IMR-90 (cell line): Measurements from ENCODE around the gene MARCHF2. TPM values are rescaled to one million over a fixed set of nuclear protein-coding genes. Genes with fewer than 3 reads are reported as not detected.

Source experiments
- ATAC-seq: fragments of 200-7000 bp; cut with Tn5 transposase; 2 replicates; pipeline ENCODE4 v1.9.1; 2020; ENCODE audit warnings: low read depth, mild to moderate bottlenecking, moderate library complexity
- BruUV-seq: library from RNA; stranded (reverse); fragments of 400-500 nt; replicated peaks from 2 replicates; lab custom pipeline; 2021; lab: Mats Ljungman, UMichigan
- CTCF ChIA-PET: fragments of 300-600 bp; formaldehyde crosslinking; extraction: SDS; loops from one replicate; lab custom pipeline; 2021; ENCODE audit warnings: antibody characterized with exemption; lab: Yijun Ruan, JAX
- POLR2A ChIA-PET: fragments of 300-600 bp; sonication (Branson Sonifier 250); formaldehyde crosslinking; loops from one replicate; lab custom pipeline; 2022; ENCODE audit warnings: antibody characterized with exemption; ENCODE audit not compliant: unreplicated experiment; lab: Charles Lee
- DNase-seq: peaks from one replicate; pipeline ENCODE4 v3.0.0; 2013
- H2AFZ ChIP-seq: replicated peaks from 2 replicates; pipeline ENCODE3; 2013; ENCODE audit warnings: low read length, mild to moderate bottlenecking; ENCODE audit not compliant: poor library complexity
- H2AK5ac ChIP-seq: 2 replicates; pipeline ENCODE4 v1.6.1; 2013; ENCODE audit warnings: low read depth, low read length, inconsistent platforms
- H2AK9ac ChIP-seq: replicated peaks from 2 replicates; pipeline ENCODE3; 2013; ENCODE audit warnings: mild to moderate bottlenecking, low read depth, low read length, moderate library complexity; ENCODE audit not compliant: poor library complexity
- H2BK120ac ChIP-seq: 2 replicates; pipeline ENCODE4 v1.6.1; 2013; ENCODE audit warnings: low read depth, low read length, inconsistent platforms
- H2BK15ac ChIP-seq: 3 replicates; pipeline ENCODE4 v1.6.1; 2013; ENCODE audit warnings: low read depth, low read length, inconsistent platforms
- H2BK20ac ChIP-seq: 2 replicates; pipeline ENCODE4 v1.6.1; 2013; ENCODE audit warnings: low read depth, mild to moderate bottlenecking, inconsistent platforms, low read length, moderate library complexity
- H2BK5ac ChIP-seq: 2 replicates; pipeline ENCODE4 v1.6.1; 2013; ENCODE audit warnings: mild to moderate bottlenecking, low read depth, low read length, inconsistent platforms; ENCODE audit not compliant: poor library complexity, severe bottlenecking
- H3K14ac ChIP-seq: replicated peaks from 2 replicates; pipeline ENCODE4 v1.6.1; 2013; ENCODE audit warnings: low read depth, low read length, inconsistent platforms
- H3K18ac ChIP-seq: 2 replicates; pipeline ENCODE4 v1.6.1; 2013; ENCODE audit warnings: low read depth, low read length, control low read depth
- H3K23ac ChIP-seq: 2 replicates; pipeline ENCODE4 v1.6.1; 2013; ENCODE audit warnings: low read depth, low read length, inconsistent platforms
- H3K27ac ChIP-seq: 2 replicates; pipeline ENCODE4 v1.5.1; 2013; ENCODE audit warnings: mild to moderate bottlenecking, control low read depth, low read length; ENCODE audit not compliant: insufficient read depth
- H3K27me3 ChIP-seq: 2 replicates; pipeline ENCODE4 v1.6.1; 2013; ENCODE audit warnings: low read length; ENCODE audit not compliant: control insufficient read depth, insufficient read depth
- H3K36me3 ChIP-seq: 2 replicates; pipeline ENCODE4 v1.6.1; 2013; ENCODE audit warnings: low read length, mixed read lengths; ENCODE audit not compliant: control insufficient read depth, insufficient read depth
- H3K4ac ChIP-seq: 2 replicates; pipeline ENCODE4 v1.6.1; 2013; ENCODE audit warnings: low read depth, low read length, inconsistent platforms
- H3K4me1 ChIP-seq: 2 replicates; pipeline ENCODE4 v1.6.1; 2013; ENCODE audit warnings: low read length, mixed read lengths; ENCODE audit not compliant: control insufficient read depth, insufficient read depth
- H3K4me2 ChIP-seq: 2 replicates; pipeline ENCODE4 v1.6.1; 2013; ENCODE audit warnings: low read depth, mild to moderate bottlenecking, control low read depth, low read length, moderate library complexity
- H3K4me3 ChIP-seq: 2 replicates; pipeline ENCODE4 v1.5.1; 2013; ENCODE audit warnings: low read depth, mild to moderate bottlenecking, control low read depth, low read length, moderate library complexity; ENCODE audit not compliant: insufficient read depth
- H3K56ac ChIP-seq: 2 replicates; pipeline ENCODE4 v1.6.1; 2013; ENCODE audit warnings: low read length, inconsistent platforms; ENCODE audit not compliant: insufficient read depth; ENCODE audit errors: extremely low read depth
- H3K79me1 ChIP-seq, 2 experiments: 2 replicates each; pipeline ENCODE4 v1.6.1; 2013; ENCODE audit warnings: low read length in 2 of 2, inconsistent platforms in 1 of 2, low read depth in 1 of 2
- H3K9ac ChIP-seq: 2 replicates; pipeline ENCODE4 v1.6.1; 2013; ENCODE audit warnings: low read depth, low read length, control low read depth
- H3K9me1 ChIP-seq: 2 replicates; pipeline ENCODE4 v1.6.1; 2013; ENCODE audit warnings: low read length, inconsistent platforms; ENCODE audit not compliant: insufficient read depth
- H3K9me3 ChIP-seq: 2 replicates; pipeline ENCODE4 v1.6.1; 2013; ENCODE audit warnings: low read length; ENCODE audit not compliant: control insufficient read depth, insufficient read depth
- H4K20me1 ChIP-seq: 2 replicates; pipeline ENCODE4 v1.6.1; 2013; ENCODE audit warnings: low read length, inconsistent platforms; ENCODE audit not compliant: insufficient read depth
- H4K5ac ChIP-seq: 2 replicates; pipeline ENCODE4 v1.6.1; 2013; ENCODE audit warnings: mild to moderate bottlenecking, low read depth, low read length, control low read depth
- H4K8ac ChIP-seq, 2 experiments: 2 replicates each; pipeline ENCODE4 v1.6.1; 2013; ENCODE audit warnings: low read depth in 2 of 2, low read length in 2 of 2, control low read depth in 1 of 2, inconsistent platforms in 1 of 2
- H4K91ac ChIP-seq: 2 replicates; pipeline ENCODE4 v1.6.1; 2013; ENCODE audit warnings: low read depth, low read length, inconsistent platforms; ENCODE audit not compliant: insufficient read depth
- BHLHE40 ChIP-seq: fragments of 150-350 bp; IDR thresholded peaks from 2 replicates; pipeline ENCODE4 v1.6.1; 2016; ENCODE audit warnings: mild to moderate bottlenecking, low read depth, low read length
- CEBPB ChIP-seq: IDR thresholded peaks from 2 replicates; pipeline ENCODE4 v1.6.1; 2012; ENCODE audit warnings: low read depth, low read length, improper control_type of control experiment
- CHD1 ChIP-seq: IDR thresholded peaks from 2 replicates; pipeline ENCODE4 v1.6.1; 2012; ENCODE audit warnings: low read depth, low read length, improper control_type of control experiment
- CTCF ChIP-seq: conservative IDR thresholded peaks from 2 replicates; pipeline ENCODE4 v1.5.1; 2012; ENCODE audit warnings: mild to moderate bottlenecking, low read depth, low read length, improper control_type of control experiment
- ELK1 ChIP-seq: fragments of 150-350 bp; IDR thresholded peaks from 2 replicates; pipeline ENCODE4 v1.6.1; 2016; ENCODE audit warnings: low read depth, mild to moderate bottlenecking, low read length, moderate library complexity, borderline replicate concordance
- FOS ChIP-seq: fragments of 150-350 bp; IDR thresholded peaks from 2 replicates; pipeline ENCODE4 v1.6.1; 2016; ENCODE audit warnings: low read depth, low read length
- MAFK ChIP-seq: IDR thresholded peaks from 2 replicates; pipeline ENCODE4 v1.6.1; 2012; ENCODE audit warnings: low read depth, low read length, improper control_type of control experiment
- MAZ ChIP-seq: IDR thresholded peaks from 2 replicates; pipeline ENCODE4 v1.6.1; 2012; ENCODE audit warnings: low read depth, mild to moderate bottlenecking, low read length, improper control_type of control experiment, moderate library complexity, borderline replicate concordance
- MXI1 ChIP-seq: IDR thresholded peaks from 2 replicates; pipeline ENCODE4 v1.6.1; 2012; ENCODE audit warnings: low read depth, mild to moderate bottlenecking, low read length, moderate library complexity, borderline replicate concordance
- NFE2L2 ChIP-seq: fragments of 150-350 bp; IDR thresholded peaks from 2 replicates; pipeline ENCODE4 v1.6.1; 2016; ENCODE audit warnings: low read depth, mild to moderate bottlenecking, low read length
- POLR2A ChIP-seq: IDR thresholded peaks from 2 replicates; pipeline ENCODE4 v1.6.1; 2012; ENCODE audit warnings: mild to moderate bottlenecking, low read depth, low read length
- RAD21 ChIP-seq: IDR thresholded peaks from 2 replicates; pipeline ENCODE4 v1.6.1; 2012; ENCODE audit warnings: low read length, improper control_type of control experiment
- RCOR1 ChIP-seq: IDR thresholded peaks from 2 replicates; pipeline ENCODE4 v1.6.1; 2012; ENCODE audit warnings: mild to moderate bottlenecking, low read length, improper control_type of control experiment; ENCODE audit not compliant: insufficient replicate concordance
- RFX5 ChIP-seq: IDR thresholded peaks from 2 replicates; pipeline ENCODE4 v1.8.0; 2012; ENCODE audit warnings: low read depth, mild to moderate bottlenecking, low read length, moderate library complexity
- SMC3 ChIP-seq: fragments of 150-350 bp; IDR thresholded peaks from 2 replicates; pipeline ENCODE4 v1.6.1; 2016; ENCODE audit warnings: low read depth, mild to moderate bottlenecking, antibody characterized with exemption, low read length, moderate library complexity
- USF2 ChIP-seq: fragments of 150-350 bp; IDR thresholded peaks from 2 replicates; pipeline ENCODE4 v1.6.1; 2017; ENCODE audit warnings: mild to moderate bottlenecking, antibody characterized with exemption, low read length, low read depth
- WGBS, 2 experiments: methylation state at CpG; one replicate each; pipeline versions ENCODE4 v1.1.5 to v1.1.7; 2013; ENCODE audit warnings: missing lambda C conversion rate in 2 of 2; ENCODE audit not compliant: insufficient read length in 1 of 2; ENCODE audit errors: extremely low coverage in 2 of 2; 5-methylcytosine and 5-hydroxymethylcytosine counted together
- dilution Hi-C: fragments of 300-500 bp; cut with HindIII; formaldehyde crosslinking; loops from one replicate; pipeline ENCODE4 v1.14.3; 2018; ENCODE audit warnings: low sequenced_read_pairs; ENCODE audit not compliant: unreplicated experiment
- in situ Hi-C: fragments of 300-500 bp; cut with MboI; formaldehyde crosslinking; loops from 3 replicates; pipeline ENCODE4 v1.14.3; 2019; ENCODE audit warnings: low sequenced_read_pairs, inconsistent platforms, mixed read lengths
- intact Hi-C: fragments of 100-400 bp; cut with micrococcal nuclease; formaldehyde crosslinking; loops from 2 replicates; pipeline ENCODE4 v1.10.0; 2022
- polyA plus RNA-seq, 3 experiments: library from polyadenylated mRNA; depleted of rRNA; stranded (reverse); fragments of >200 nt; gene quantifications; 2 replicates each; pipeline ENCODE4 v1.2.3, GENCODE V29; 2012; ENCODE audit warnings: low replicate concordance in 1 of 3
- total RNA-seq: library from RNA; depleted of rRNA; stranded (reverse); fragments of >200 nt; gene quantifications from 2 replicates; pipeline ENCODE4 v1.2.3, GENCODE V29; 2012

The MARCHF2 gene
- total and polyA plus RNA-seq, 2 of the 4 experiments (the other 2 are of a cell fraction), result 33.8 to 58.8 TPM

- H3K14ac ChIP-seq, result no peak overlapping the region
- no peak overlapping the region for H3K23ac ChIP-seq
- no peak overlapping the region for H3K56ac ChIP-seq
- no peak overlapping the region for H2BK5ac ChIP-seq
- H3K9me1 ChIP-seq, result peaks cover 27% of the 10 kb centered on the region
- H3K9me3 ChIP-seq, result no peaks in the 10 kb centered on the region
- no peak overlapping the region for H3K9ac ChIP-seq
- dilution Hi-C loops (no loop called here), in situ Hi-C loops (no loop called here), intact Hi-C loops (no loop called here)
- H4K20me1 ChIP-seq, result peaks cover 73% of the 10 kb centered on the region
- H4K5ac ChIP-seq, result no peak overlapping the region
- ATAC-seq (no peak), DNase-seq (no peak)
- peaks cover 27 to 84% of the 10 kb centered on the region in 2 experiments for H3K79me1 ChIP-seq
- POLR2A ChIA-PET, result no interaction called here
- TF ChIP-seq CHD1, result no peak
- no peak for TF ChIP-seq RCOR1
- no peak for TF ChIP-seq BHLHE40
- TF ChIP-seq MAZ, result no peak
- no peak for TF ChIP-seq CEBPB
- no peak for TF ChIP-seq SMC3
- no peak for TF ChIP-seq MXI1
- TF ChIP-seq MAFK, result no peak
- TF ChIP-seq CTCF, result no peak
- TF ChIP-seq FOS, result no peak
- TF ChIP-seq ELK1, result no peak
- no peak for TF ChIP-seq NFE2L2
- TF ChIP-seq RAD21, result no peak
- TF ChIP-seq USF2, result no peak
- TF ChIP-seq POLR2A, result no peak
- TF ChIP-seq RFX5, result no peak
- H2BK20ac ChIP-seq, result no peak overlapping the region
- H2BK15ac ChIP-seq, result no peak overlapping the region
- H3K36me3 ChIP-seq, result peaks cover 58% of the 10 kb centered on the region
- H3K4me3 ChIP-seq, result no peak overlapping the region
- no TSS peak for BruUV-seq
- no peak overlapping the region for H4K8ac ChIP-seq
- WGBS, 2 experiments, result 86% methylated on average over 1 of the region's 8 CpGs; no CpG with 5 or more reads in 1 of the 2 experiments
- H3K27ac ChIP-seq, result no peak overlapping the region
- peaks cover 5% of the 10 kb centered on the region for H3K4me1 ChIP-seq
- no peak overlapping the region for H4K91ac ChIP-seq
- H2BK120ac ChIP-seq, result no peak overlapping the region
- no peaks in the 10 kb centered on the region for H3K27me3 ChIP-seq
- H3K4ac ChIP-seq, result no peak overlapping the region
- no peak overlapping the region for H2AK5ac ChIP-seq
- H2AK9ac ChIP-seq, result no peak overlapping the region
- CTCF ChIA-PET, result interaction anchor here (0.6 kb wide), 2 partner anchors 37 to 1813 kb away, joined by 3 to 7 read pairs; partner anchors contain the start of gene ZNF414
- no peak overlapping the region for H3K18ac ChIP-seq
- no peak overlapping the region for H3K4me2 ChIP-seq
- H2AFZ ChIP-seq, result no peak overlapping the region
These were observed 63.4 kb downstream of the MARCHF2 start for GRCh38 chr19:8476524-8476923.
